Measurements from ENCODE around the gene PDZK1IP1.

DNA sequence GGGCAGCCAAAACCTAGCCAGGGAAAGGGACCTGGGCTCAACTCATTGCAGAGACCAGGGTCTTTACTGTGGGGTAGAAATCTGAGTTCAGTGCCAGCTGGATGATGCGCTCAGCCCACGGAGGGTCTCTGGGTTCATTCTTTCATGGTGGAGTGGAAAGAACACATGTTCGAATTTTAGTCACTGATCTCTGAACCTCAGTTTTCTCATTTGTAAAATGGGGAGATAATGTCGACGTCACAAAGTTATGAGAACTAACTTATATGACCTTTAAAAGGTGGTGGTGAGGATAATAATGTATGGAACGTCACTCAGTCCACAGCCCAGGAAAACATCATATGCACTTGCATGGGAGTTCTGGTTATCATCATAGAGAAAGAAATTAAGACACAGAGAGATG is 43.4 kb upstream of the PDZK1IP1 start:
- TF ChIP-seq, protein P1, sequence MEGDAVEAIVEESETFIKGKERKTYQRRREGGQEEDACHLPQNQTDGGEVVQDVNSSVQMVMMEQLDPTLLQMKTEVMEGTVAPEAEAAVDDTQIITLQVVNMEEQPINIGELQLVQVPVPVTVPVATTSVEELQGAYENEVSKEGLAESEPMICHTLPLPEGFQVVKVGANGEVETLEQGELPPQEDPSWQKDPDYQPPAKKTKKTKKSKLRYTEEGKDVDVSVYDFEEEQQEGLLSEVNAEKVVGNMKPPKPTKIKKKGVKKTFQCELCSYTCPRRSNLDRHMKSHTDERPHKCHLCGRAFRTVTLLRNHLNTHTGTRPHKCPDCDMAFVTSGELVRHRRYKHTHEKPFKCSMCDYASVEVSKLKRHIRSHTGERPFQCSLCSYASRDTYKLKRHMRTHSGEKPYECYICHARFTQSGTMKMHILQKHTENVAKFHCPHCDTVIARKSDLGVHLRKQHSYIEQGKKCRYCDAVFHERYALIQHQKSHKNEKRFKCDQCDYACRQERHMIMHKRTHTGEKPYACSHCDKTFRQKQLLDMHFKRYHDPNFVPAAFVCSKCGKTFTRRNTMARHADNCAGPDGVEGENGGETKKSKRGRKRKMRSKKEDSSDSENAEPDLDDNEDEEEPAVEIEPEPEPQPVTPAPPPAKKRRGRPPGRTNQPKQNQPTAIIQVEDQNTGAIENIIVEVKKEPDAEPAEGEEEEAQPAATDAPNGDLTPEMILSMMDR (IDR thresholded peaks at IDR 0.05; ENCODE audit: insufficient read depth, low read length, poor library complexity, severe bottlenecking): no peak
- TF ChIP-seq EZH2phosphoT487 (conservative IDR thresholded peaks at IDR 0.05; ENCODE audit: low read length): no peak

Measured in SU-DHL-6 (cell line).